ENCODE measurements around the gene CACNA1C.

Gene CACNA1C

GRCh38 chr12:2687726-2688125 is 634.9 kb downstream of the CACNA1C start:
- no peak for DNase-seq

GRCh38 chr12:2688381-2688931 is 635.7 kb downstream of the CACNA1C start:
- no peak for DNase-seq

GRCh38 chr12:2689393-2689792 is 636.6 kb downstream of the CACNA1C start:
- no peak for DNase-seq

- no peak for DNase-seq
These were observed 637.1 kb downstream of the CACNA1C start for GRCh38 chr12:2689879-2690278.

GRCh38 chr12:2690348-2691005 is 637.7 kb downstream of the CACNA1C start:
- DNase-seq, result no peak

- peak; percentile 11 to 57 (median 34) for DNase-seq
These were observed 638.2 kb downstream of the CACNA1C start for GRCh38 chr12:2691006-2691344.

- peak; percentile 17 to 64 (median 44) for DNase-seq
These were observed 638.7 kb downstream of the CACNA1C start for GRCh38 chr12:2691345-2692071.

GRCh38 chr12:2692080-2692479 is 639.3 kb downstream of the CACNA1C start:
- peak in 1 of 6 experiments; percentile 36 for DNase-seq

GRCh38 chr12:2693244-2693860 is 640.6 kb downstream of the CACNA1C start:
- DNase-seq, result peak in 1 of 6 experiments; percentile 8

GRCh38 chr12:2693980-2694610 is 641.3 kb downstream of the CACNA1C start:
- no peak for DNase-seq

- no peak for DNase-seq
These were observed 643.3 kb downstream of the CACNA1C start for GRCh38 chr12:2696136-2696535.

GRCh38 chr12:2697057-2697800 is 644.4 kb downstream of the CACNA1C start:
- no peak for DNase-seq

- DNase-seq, result no peak
These were observed 645.8 kb downstream of the CACNA1C start for GRCh38 chr12:2698566-2698965.

- DNase-seq, result no peak
These were observed 657.9 kb downstream of the CACNA1C start for GRCh38 chr12:2710701-2711100.

GRCh38 chr12:2719392-2719791 is 666.6 kb downstream of the CACNA1C start:
- no peak for DNase-seq

GRCh38 chr12:2722806-2723205 is 670.0 kb downstream of the CACNA1C start:
- no peak for DNase-seq

- no peak for DNase-seq
These were observed 679.5 kb downstream of the CACNA1C start for GRCh38 chr12:2732290-2732689.

- DNase-seq, result no peak
These were observed 680.9 kb downstream of the CACNA1C start for GRCh38 chr12:2733493-2734355.

GRCh38 chr12:2735432-2735831 is 682.6 kb downstream of the CACNA1C start:
- no peak for DNase-seq

GRCh38 chr12:2737656-2738241 is 685.0 kb downstream of the CACNA1C start:
- DNase-seq, result no peak

GRCh38 chr12:2739069-2739468 is 686.3 kb downstream of the CACNA1C start:
- DNase-seq, result no peak

All from stimulated activated naive CD4-positive, alpha-beta T cell (primary cell).